Adrenal gland (tissue), 5 donors: ENCODE measurements around the gene HDAC4.

Source experiments
- CTCF ChIP-seq, 6 experiments: fragments of 450-650 bp in 4 of 6; fragments of 200-600 bp in 2 of 6; sonication (generic) in 1 of 6; IDR thresholded peaks; 1 replicate in 5 of 6; 2 replicates in 1 of 6; pipeline versions ENCODE4 v1.5.1 to v1.8.0; 2016 to 2021; ENCODE audit warnings: antibody characterized with exemption in 6 of 6, mild to moderate bottlenecking in 2 of 6, moderate library complexity in 1 of 6
- POLR2A ChIP-seq, 2 donors: fragments of 450-650 bp; IDR thresholded peaks; one replicate each; pipeline ENCODE4 v1.6.1; 2017; ENCODE audit warnings: antibody characterized with exemption in 2 of 2, mild to moderate bottlenecking in 2 of 2, moderate library complexity in 1 of 2
- donor health status: DM: no; HTN: no; CAD: no.

GRCh38 chr2:239159476-239159911 is 241.3 kb downstream of the HDAC4 start:
- TF ChIP-seq CTCF (IDR thresholded peaks at IDR 0.05) (no peak), POLR2A (IDR thresholded peaks at IDR 0.05) (no peak)
